CD14-positive monocyte (primary cell): ENCODE results near the gene PTPRD. TPM values are rescaled to one million over a fixed set of nuclear protein-coding genes. Genes with fewer than 3 reads are reported as not detected.
"Not testable (repeated sequence)": the region's sequence is repeated elsewhere in the genome, so short reads cannot be mapped to it uniquely, and the experiment has no call there.

Experiments used
- DNase-seq, 3 donors: peaks; one replicate each; pipeline ENCODE4 v3.0.0-alpha.2; 2011 to 2022
- H2AFZ ChIP-seq: 2 replicates; pipeline ENCODE4 v1.6.0; 2012; ENCODE audit warnings: mild to moderate bottlenecking, low read depth, low read length, inconsistent platforms; ENCODE audit not compliant: insufficient read depth, poor library complexity, severe bottlenecking
- H3K27ac ChIP-seq, 2 donors: 1 replicate in 1 of 2; 2 replicates in 1 of 2; pipeline ENCODE4 v1.5.1; 2012 to 2013; ENCODE audit warnings: low read length in 2 of 2, control low read depth in 1 of 2, inconsistent platforms in 1 of 2, low read depth in 1 of 2, mild to moderate bottlenecking in 1 of 2
- H3K27me3 ChIP-seq, 2 donors: one replicate each; pipeline versions ENCODE4 v1.6.0 to v1.6.1; 2011 to 2013; ENCODE audit warnings: low read length in 2 of 2; ENCODE audit not compliant: control insufficient read depth in 2 of 2, insufficient read depth in 2 of 2
- H3K36me3 ChIP-seq, 2 donors: replicated peaks in 1 of 2; 1 replicate in 1 of 2; 2 replicates in 1 of 2; pipeline versions ENCODE4 v1.5.1 to v1.6.1; 2012 to 2013; ENCODE audit warnings: low read length in 2 of 2, control low read depth in 1 of 2, inconsistent platforms in 1 of 2, mild to moderate bottlenecking in 1 of 2; ENCODE audit not compliant: insufficient read depth in 2 of 2, control insufficient read depth in 1 of 2
- H3K4me1 ChIP-seq, 2 donors: 1 replicate in 1 of 2; 2 replicates in 1 of 2; pipeline versions ENCODE4 v1.5.1 to v1.6.1; 2012 to 2013; ENCODE audit warnings: low read length in 2 of 2, control low read depth in 1 of 2, inconsistent platforms in 1 of 2, mild to moderate bottlenecking in 1 of 2, moderate library complexity in 1 of 2; ENCODE audit not compliant: insufficient read depth in 2 of 2, control insufficient read depth in 1 of 2
- H3K4me2 ChIP-seq: replicated peaks from 2 replicates; pipeline ENCODE3; 2012; ENCODE audit warnings: low read length, moderate library complexity, mild to moderate bottlenecking; ENCODE audit not compliant: poor library complexity, severe bottlenecking; ENCODE audit errors: extremely low read depth
- H3K4me3 ChIP-seq, 3 experiments: fragments of 200-600 bp in 1 of 3; sonication (generic) in 1 of 3; replicated peaks in 1 of 3; 1 replicate in 2 of 3; 2 replicates in 1 of 3; pipeline ENCODE4 v1.5.1; 2011 to 2013; ENCODE audit warnings: low read length in 3 of 3, mild to moderate bottlenecking in 3 of 3, control low read depth in 2 of 3, low read depth in 2 of 3, inconsistent platforms in 1 of 3, moderate library complexity in 1 of 3
- H3K79me2 ChIP-seq: 2 replicates; pipeline ENCODE4 v1.6.0; 2012; ENCODE audit warnings: mild to moderate bottlenecking, control low read depth, inconsistent platforms, low read length, moderate library complexity; ENCODE audit not compliant: insufficient read depth
- H3K9ac ChIP-seq: 2 replicates; pipeline ENCODE4 v1.6.0; 2017; ENCODE audit warnings: low read length, mild to moderate bottlenecking; ENCODE audit not compliant: insufficient read depth, poor library complexity, severe bottlenecking
- H3K9me3 ChIP-seq, 2 donors: replicated peaks in 1 of 2; 1 replicate in 1 of 2; 2 replicates in 1 of 2; pipeline versions ENCODE4 v1.5.1 to v1.6.1; 2012 to 2013; ENCODE audit warnings: low read length in 2 of 2, control low read depth in 1 of 2; ENCODE audit not compliant: control insufficient read depth in 1 of 2, insufficient read depth in 1 of 2
- H4K20me1 ChIP-seq: 2 replicates; pipeline ENCODE4 v1.6.0; 2012; ENCODE audit warnings: mild to moderate bottlenecking, low read length, control low read depth, moderate library complexity; ENCODE audit not compliant: insufficient read depth
- H3K27ac Mint-ChIP-seq, 7 donors: one replicate each; pipeline ENCODE4 v1.8.0; 2020; ENCODE audit warnings: mild to moderate bottlenecking in 7 of 7, mixed read lengths in 7 of 7, moderate library complexity in 6 of 7, inconsistent platforms in 2 of 7
- H3K27me3 Mint-ChIP-seq, 3 donors: one replicate each; pipeline ENCODE4 v1.8.0; 2021 to 2022; ENCODE audit warnings: low read depth in 3 of 3, mild to moderate bottlenecking in 3 of 3, mixed read lengths in 3 of 3, moderate library complexity in 3 of 3, inconsistent platforms in 1 of 3
- H3K36me3 Mint-ChIP-seq, 2 donors: one replicate each; pipeline ENCODE4 v1.8.0; 2020; ENCODE audit warnings: mixed read lengths in 2 of 2, inconsistent platforms in 1 of 2, mild to moderate bottlenecking in 1 of 2
- H3K4me1 Mint-ChIP-seq: one replicate; pipeline ENCODE4 v1.8.0; 2020; ENCODE audit warnings: mild to moderate bottlenecking, mixed read lengths
- H3K4me3 Mint-ChIP-seq, 2 donors: one replicate each; pipeline ENCODE4 v1.8.0; 2020; ENCODE audit warnings: mild to moderate bottlenecking in 2 of 2, mixed read lengths in 2 of 2, moderate library complexity in 1 of 2
- H3K9me3 Mint-ChIP-seq, 7 donors: one replicate each; pipeline ENCODE4 v1.8.0; 2020 to 2022; ENCODE audit warnings: mixed read lengths in 7 of 7, mild to moderate bottlenecking in 6 of 7, moderate library complexity in 6 of 7, inconsistent platforms in 2 of 7
- CTCF ChIP-seq: fragments of 200-600 bp; IDR thresholded peaks from one replicate; pipeline ENCODE4 v1.8.0; 2022; ENCODE audit warnings: antibody characterized with exemption, mild to moderate bottlenecking
- WGBS: methylation state at CpG from one replicate; pipeline ENCODE4 v1.1.5; 2013; ENCODE audit warnings: missing lambda C conversion rate; ENCODE audit not compliant: insufficient coverage; 5-methylcytosine and 5-hydroxymethylcytosine counted together
- intact Hi-C, 2 donors: fragments of 100-400 bp; cut with micrococcal nuclease; formaldehyde crosslinking; loops; one replicate each; pipeline versions ENCODE4 v1.15.0 to v1.15.1; 2023
- polyA plus RNA-seq, 3 donors: library from polyadenylated mRNA; depleted of rRNA in 1 of 3; unstranded in 2 of 3; stranded (reverse) in 1 of 3; fragments of 300-500 nt in 2 of 3; fragments of >200 nt in 1 of 3; fragmentation: Illumina TruSeq in 2 of 3; gene quantifications; 1 replicate in 2 of 3; 2 replicates in 1 of 3; pipeline ENCODE4 v1.2.3, GENCODE V29; 2012 to 2021

The PTPRD gene
- polyA plus RNA-seq, 3 donors = not detected

- H3K4me1 ChIP-seq = no peaks in the 10 kb centered on the region
- H3K36me3 ChIP-seq = no peaks in the 10 kb centered on the region
- H3K79me2 ChIP-seq = no peaks in the 10 kb centered on the region
- H3K27ac ChIP-seq = no peak overlapping the region
- H2AFZ ChIP-seq = no peak overlapping the region
- H3K4me3 Mint-ChIP-seq = no peak overlapping the region
- H3K27ac Mint-ChIP-seq = no peak overlapping the region
- no peak overlapping the region for H3K4me2 ChIP-seq
- no peak overlapping the region for H3K4me3 ChIP-seq
- no peaks in the 10 kb centered on the region for H3K9me3 ChIP-seq
- no peaks in the 10 kb centered on the region for H4K20me1 ChIP-seq
- no peaks in the 10 kb centered on the region for H3K4me1 Mint-ChIP-seq
- H3K9ac ChIP-seq = no peak overlapping the region
- no peaks in the 10 kb centered on the region for H3K36me3 Mint-ChIP-seq
- H3K27me3 Mint-ChIP-seq = no peaks in the 10 kb centered on the region
- no peaks in the 10 kb centered on the region for H3K27me3 ChIP-seq
- no peak for TF ChIP-seq CTCF
- intact Hi-C loops = no loop called here
- peaks cover 0 to 4% (median 0%) of the 10 kb centered on the region in 7 donors for H3K9me3 Mint-ChIP-seq
- no peak for DNase-seq
Measured at GRCh38 chr9:9326749-9327148, 1286.1 kb downstream of the PTPRD start.

GRCh38 chr9:9319007-9319406 lies 1293.8 kb downstream of the PTPRD start:
- Mint-ChIP-seq H3K36me3 (no peaks in the 10 kb centered on the region), H3K27me3 (no peaks in the 10 kb centered on the region), H3K4me1 (no peaks in the 10 kb centered on the region), H3K9me3 (peaks cover 0 to 5% (median 3%) of the 10 kb centered on the region in 7 donors), H3K27ac (no peak overlapping the region), H3K4me3 (no peak overlapping the region)
- TF ChIP-seq CTCF = no peak
- Histone ChIP-seq H3K27me3 (no peaks in the 10 kb centered on the region), H4K20me1 (no peaks in the 10 kb centered on the region), H3K4me1 (no peaks in the 10 kb centered on the region), H3K27ac (no peak overlapping the region), H3K4me3 (no peak overlapping the region), H2AFZ (no peak overlapping the region), H3K4me2 (no peak overlapping the region), H3K36me3 (no peaks in the 10 kb centered on the region), H3K9me3 (no peaks in the 10 kb centered on the region), H3K79me2 (no peaks in the 10 kb centered on the region), H3K9ac (no peak overlapping the region)
- DNase-seq = no peak
- WGBS = no CpG with 5 or more reads among the region's 2 CpGs
- intact Hi-C loops = no loop called here

- H3K27me3 ChIP-seq, H3K4me2 ChIP-seq, H3K9me3 ChIP-seq, H3K36me3 ChIP-seq, H3K79me2 ChIP-seq, H3K9ac ChIP-seq, DNase-seq, H3K4me1 Mint-ChIP-seq, H3K9me3 Mint-ChIP-seq, H2AFZ ChIP-seq, H4K20me1 ChIP-seq, H3K27ac Mint-ChIP-seq, H3K36me3 Mint-ChIP-seq, H3K4me1 ChIP-seq, H3K27ac ChIP-seq, H3K4me3 Mint-ChIP-seq, H3K27me3 Mint-ChIP-seq, intact Hi-C loops, H3K4me3 ChIP-seq: not testable (repeated sequence)
- 85% methylated on average over 2 of the region's 7 CpGs for WGBS
Measured at GRCh38 chr9:9310743-9311142, 1302.1 kb downstream of the PTPRD start.
